ENCODE data around the gene GRAMD4. TPM values are rescaled to one million over a fixed set of nuclear protein-coding genes. Genes with fewer than 3 reads are reported as not detected.
A peak's percentile ranks its signal among the peaks of the same experiment; 100 is the strongest.

Gene GRAMD4
- total and polyA plus RNA-seq, 10 of the 15 experiments (the other 5 are each of a cell fraction or from before 2014, with no cell fraction given) = 0.21 to 45.5 (median 10.6) TPM

DNA sequence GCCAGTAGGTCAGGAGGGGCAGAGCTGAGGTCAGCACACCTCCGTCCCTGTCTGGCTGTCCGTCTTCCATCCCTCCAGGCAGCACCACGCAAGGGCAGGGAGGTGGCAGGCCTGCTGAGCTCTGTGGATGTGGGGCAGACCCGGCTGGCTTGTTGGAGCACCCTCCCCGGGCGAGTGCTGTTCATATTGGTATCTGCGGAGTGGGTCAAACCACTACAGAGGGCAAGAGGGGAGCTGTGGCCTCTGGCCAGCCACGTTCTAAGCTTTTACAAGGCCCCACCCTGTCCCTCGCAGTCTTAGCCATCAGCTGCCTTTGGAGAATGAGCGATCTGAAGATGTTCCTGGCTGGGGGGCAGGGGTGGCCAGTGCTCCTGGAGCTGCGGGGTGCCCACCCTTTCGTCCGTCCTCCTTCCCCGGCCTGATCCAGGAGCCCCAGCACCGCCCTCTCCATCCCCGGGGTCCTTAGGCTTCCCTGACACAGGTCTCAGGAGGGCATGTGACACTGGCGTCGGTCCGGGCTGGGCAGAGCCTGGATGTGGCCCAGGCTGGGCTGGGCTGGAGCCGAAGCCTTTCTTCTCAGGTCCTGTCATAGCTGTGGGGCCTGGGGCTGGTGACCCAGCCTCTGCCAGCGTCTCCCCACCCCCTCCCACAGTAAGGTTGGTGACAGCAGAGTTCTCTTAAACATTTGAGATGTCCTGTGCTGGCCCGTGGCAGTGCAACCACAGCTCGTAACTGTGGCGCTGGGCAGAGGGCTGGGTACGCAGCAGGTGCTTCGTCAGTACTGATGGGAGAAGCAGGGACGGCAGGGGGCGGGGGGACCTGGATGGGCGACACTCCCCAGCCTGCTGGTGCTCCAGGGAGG lies 31.7 kb upstream of the GRAMD4 start:
- FAIRE-seq (no peak), DNase-seq (ENCODE audit: low read depth, low spot score) (no peak), ATAC-seq (peak; percentile 34)
- H4K20me1 ChIP-seq (ENCODE audit: control insufficient read depth, insufficient read depth) = no peaks in the 10 kb centered on the region
- H3K9me3 ChIP-seq (replicated peaks; ENCODE audit: control insufficient read depth, insufficient read depth, low read length) = no peaks in the 10 kb centered on the region
- H3K79me2 ChIP-seq (ENCODE audit: control insufficient read depth, insufficient read depth, low read length) = peaks cover 5% of the 10 kb centered on the region
- ChIA-PET RAD21 (ENCODE audit: unreplicated experiment) (interaction anchor here (1.3 to 3.4 kb wide), 3 partner anchors 11 to 174 kb away, joined by 4 to 13 read pairs (median 6); partner anchors contain the start of gene TBC1D22A), CTCF (interaction anchor here (0.9 to 1.0 kb wide), 2 partner anchors 15 to 25 kb away, joined by 3 to 6 read pairs; no protein-coding TSS in a partner anchor), POLR2A (interaction anchor here (0.9 to 1.6 kb wide), 4 partner anchors 10 to 40 kb away, joined by 3 to 7 read pairs (median 4); no protein-coding TSS in a partner anchor), SMC1A (ENCODE audit: uncharacterized antibody, unreplicated experiment) (interaction anchor here (0.6 to 2.4 kb wide), 5 partner anchors 11 to 190 kb away, joined by 3 to 13 read pairs (median 3); no protein-coding TSS in a partner anchor)
- peak overlapping the region; percentile 49; the same call in 1 of the 2 replicates for H3K9ac ChIP-seq (ENCODE audit: control insufficient read depth, insufficient read depth, low read length)
- peak overlapping the region; percentile 78 for H3K27ac ChIP-seq (ENCODE audit: control insufficient read depth, insufficient read depth)
- intact Hi-C loops (cut with micrococcal nuclease; ENCODE audit: unreplicated experiment) (loop anchor here (5.0 kb wide), 1 partner anchor 149 kb away; the partner anchor contains the start of gene CERK), in situ Hi-C loops (cut with MboI) (no loop called here)
- H3K4me2 ChIP-seq (ENCODE audit: control insufficient read depth, insufficient read depth) = peak overlapping the region; percentile 94
- peaks cover 58% of the 10 kb centered on the region for H3K4me1 ChIP-seq (ENCODE audit: control insufficient read depth, insufficient read depth, low read length)
- H2AFZ ChIP-seq (ENCODE audit: control insufficient read depth, low read depth, low read length) = no peak overlapping the region
- H3K4me3 ChIP-seq = peak overlapping the region; percentile 65; the same call in 1 of the 2 replicates
- H3K36me3 ChIP-seq (ENCODE audit: control insufficient read depth in 2 of 2, insufficient read depth in 2 of 2, low read length in 1 of 2) = no peaks in the 10 kb centered on the region; a peak in 1 of 4 replicates
- BruUV-seq (replicated peaks) = no TSS peak
- WGBS (ENCODE audit: insufficient coverage, insufficient replicate concordance, low lambda C conversion rate, missing lambda C conversion rate) = 69% methylated on average over 29 of the region's 29 CpGs
- no peaks in the 10 kb centered on the region for H3K27me3 ChIP-seq (replicated peaks in 1 of 2; ENCODE audit: control insufficient read depth in 2 of 2, insufficient read depth in 2 of 2, low read length in 1 of 2)
- no peak for TF ChIP-seq MTA2 (IDR thresholded peaks at IDR 0.05; ENCODE audit: low read depth)
- TF ChIP-seq NFYA (IDR thresholded peaks at IDR 0.05; ENCODE audit: borderline replicate concordance, low read depth, low read length) = no peak
- TF ChIP-seq KLF5 (IDR thresholded peaks at IDR 0.05; ENCODE audit: partially characterized antibody) = peak; percentile 81
- no peak for TF ChIP-seq TCF3 (IDR thresholded peaks at IDR 0.05; ENCODE audit: borderline replicate concordance, insufficient read depth, low read depth, low read length)
- 0 out of 2 replicates have a peak, but pooled peaks have one; percentile 4 for TF ChIP-seq DPF2 (IDR thresholded peaks at IDR 0.05)
- no peak for TF ChIP-seq IRF4 (IDR thresholded peaks at IDR 0.05; ENCODE audit: low read depth, low read length)
- TF ChIP-seq SP1 (IDR thresholded peaks at IDR 0.05; ENCODE audit: low read depth, low read length) = no peak
- TF ChIP-seq, protein P1, sequence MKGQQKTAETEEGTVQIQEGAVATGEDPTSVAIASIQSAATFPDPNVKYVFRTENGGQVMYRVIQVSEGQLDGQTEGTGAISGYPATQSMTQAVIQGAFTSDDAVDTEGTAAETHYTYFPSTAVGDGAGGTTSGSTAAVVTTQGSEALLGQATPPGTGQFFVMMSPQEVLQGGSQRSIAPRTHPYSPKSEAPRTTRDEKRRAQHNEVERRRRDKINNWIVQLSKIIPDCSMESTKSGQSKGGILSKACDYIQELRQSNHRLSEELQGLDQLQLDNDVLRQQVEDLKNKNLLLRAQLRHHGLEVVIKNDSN (IDR thresholded peaks at IDR 0.05; ENCODE audit: borderline replicate concordance, extremely low read length, insufficient read depth, low read depth, low read length) = no peak
- TF ChIP-seq RB1 (IDR thresholded peaks at IDR 0.05; ENCODE audit: borderline replicate concordance) = no peak
- no peak for TF ChIP-seq CREM (IDR thresholded peaks at IDR 0.05; ENCODE audit: low read depth)
- no peak for TF ChIP-seq PML (IDR thresholded peaks at IDR 0.05; ENCODE audit: low read length)
- no peak for TF ChIP-seq RCOR1 (conservative IDR thresholded peaks at IDR 0.05; ENCODE audit: low read depth, low read length)
- peak in 1 of 2 experiments; percentile 68; a peak in 2 of 4 replicates for TF ChIP-seq BHLHE40 (IDR thresholded peaks at IDR 0.05; ENCODE audit: borderline replicate concordance in 1 of 2, low read depth in 2 of 2, low read length in 1 of 2)
- TF ChIP-seq ATF7 (IDR thresholded peaks at IDR 0.05; ENCODE audit: low read depth) = peak; percentile 87
- TF ChIP-seq, protein P2, sequence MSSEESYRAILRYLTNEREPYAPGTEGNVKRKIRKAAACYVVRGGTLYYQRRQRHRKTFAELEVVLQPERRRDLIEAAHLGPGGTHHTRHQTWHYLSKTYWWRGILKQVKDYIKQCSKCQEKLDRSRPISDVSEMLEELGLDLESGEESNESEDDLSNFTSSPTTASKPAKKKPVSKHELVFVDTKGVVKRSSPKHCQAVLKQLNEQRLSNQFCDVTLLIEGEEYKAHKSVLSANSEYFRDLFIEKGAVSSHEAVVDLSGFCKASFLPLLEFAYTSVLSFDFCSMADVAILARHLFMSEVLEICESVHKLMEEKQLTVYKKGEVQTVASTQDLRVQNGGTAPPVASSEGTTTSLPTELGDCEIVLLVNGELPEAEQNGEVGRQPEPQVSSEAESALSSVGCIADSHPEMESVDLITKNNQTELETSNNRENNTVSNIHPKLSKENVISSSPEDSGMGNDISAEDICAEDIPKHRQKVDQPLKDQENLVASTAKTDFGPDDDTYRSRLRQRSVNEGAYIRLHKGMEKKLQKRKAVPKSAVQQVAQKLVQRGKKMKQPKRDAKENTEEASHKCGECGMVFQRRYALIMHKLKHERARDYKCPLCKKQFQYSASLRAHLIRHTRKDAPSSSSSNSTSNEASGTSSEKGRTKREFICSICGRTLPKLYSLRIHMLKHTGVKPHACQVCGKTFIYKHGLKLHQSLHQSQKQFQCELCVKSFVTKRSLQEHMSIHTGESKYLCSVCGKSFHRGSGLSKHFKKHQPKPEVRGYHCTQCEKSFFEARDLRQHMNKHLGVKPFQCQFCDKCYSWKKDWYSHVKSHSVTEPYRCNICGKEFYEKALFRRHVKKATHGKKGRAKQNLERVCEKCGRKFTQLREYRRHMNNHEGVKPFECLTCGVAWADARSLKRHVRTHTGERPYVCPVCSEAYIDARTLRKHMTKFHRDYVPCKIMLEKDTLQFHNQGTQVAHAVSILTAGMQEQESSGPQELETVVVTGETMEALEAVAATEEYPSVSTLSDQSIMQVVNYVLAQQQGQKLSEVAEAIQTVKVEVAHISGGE (CRISPR knock-in tag; IDR thresholded peaks at IDR 0.05) = no peak
- TF ChIP-seq GATAD2B (conservative IDR thresholded peaks at IDR 0.05; ENCODE audit: low read depth) = no peak
- TF ChIP-seq, protein P3, sequence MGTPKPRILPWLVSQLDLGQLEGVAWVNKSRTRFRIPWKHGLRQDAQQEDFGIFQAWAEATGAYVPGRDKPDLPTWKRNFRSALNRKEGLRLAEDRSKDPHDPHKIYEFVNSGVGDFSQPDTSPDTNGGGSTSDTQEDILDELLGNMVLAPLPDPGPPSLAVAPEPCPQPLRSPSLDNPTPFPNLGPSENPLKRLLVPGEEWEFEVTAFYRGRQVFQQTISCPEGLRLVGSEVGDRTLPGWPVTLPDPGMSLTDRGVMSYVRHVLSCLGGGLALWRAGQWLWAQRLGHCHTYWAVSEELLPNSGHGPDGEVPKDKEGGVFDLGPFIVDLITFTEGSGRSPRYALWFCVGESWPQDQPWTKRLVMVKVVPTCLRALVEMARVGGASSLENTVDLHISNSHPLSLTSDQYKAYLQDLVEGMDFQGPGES (IDR thresholded peaks at IDR 0.05) = no peak
